OCI-LY3 (cell line): ENCODE measurements around the gene CCNB3.
A peak's percentile ranks its signal among the peaks of the same experiment; 100 is the strongest.

Experiments used
- H2AFZ ChIP-seq: fragments of 200-600, 300-600 bp; shearing (Covaris generic); 2 replicates; pipeline ENCODE4 v1.6.0; 2014; ENCODE audit warnings: antibody characterized with exemption, low read depth, low read length
- H3K27ac ChIP-seq: fragments of 200-600, 300-600 bp; sonication (generic); 2 replicates; pipeline ENCODE4 v1.5.1; 2014; ENCODE audit warnings: mild to moderate bottlenecking, low read length, moderate library complexity, mixed read lengths
- H3K27me3 ChIP-seq: fragments of 200-600, 300-600 bp; sonication (generic); 2 replicates; pipeline ENCODE4 v1.6.1; 2014; ENCODE audit warnings: low read depth, low read length, mixed read lengths
- H3K36me3 ChIP-seq: fragments of 200-600, 300-600 bp; sonication (generic); replicated peaks from 2 replicates; pipeline ENCODE3; 2014; ENCODE audit warnings: low read depth, low read length, mixed read lengths
- H3K4me1 ChIP-seq: fragments of 300-600, 200-600 bp; sonication (generic); 2 replicates; pipeline ENCODE4 v1.6.1; 2014; ENCODE audit warnings: low read length, mixed read lengths
- H3K4me2 ChIP-seq: fragments of 200-600, 300-600 bp; sonication (generic); 2 replicates; pipeline ENCODE4 v1.6.1; 2014; ENCODE audit warnings: low read length, mixed read lengths
- H3K4me3 ChIP-seq: fragments of 300-600, 200-600 bp; sonication (generic); 2 replicates; pipeline ENCODE4 v1.5.1; 2014; ENCODE audit warnings: antibody characterized with exemption, mild to moderate bottlenecking, low read length, moderate library complexity
- H3K79me2 ChIP-seq: fragments of 300-600, 200-600 bp; shearing (Covaris generic); 2 replicates; pipeline ENCODE4 v1.6.1; 2014; ENCODE audit warnings: mild to moderate bottlenecking, low read length, mixed read lengths
- H3K9ac ChIP-seq: fragments of 300-600, 200-600 bp; shearing (Covaris generic); 2 replicates; pipeline ENCODE4 v1.6.0; 2014; ENCODE audit warnings: mild to moderate bottlenecking, low read length, moderate library complexity
- H3K9me3 ChIP-seq: fragments of 200-600, 300-600 bp; shearing (Covaris generic); 2 replicates; pipeline ENCODE4 v1.6.1; 2014; ENCODE audit warnings: low read length, mixed read lengths; ENCODE audit not compliant: insufficient read depth
- H4K20me1 ChIP-seq: fragments of 200-600, 300-600 bp; sonication (generic); 2 replicates; pipeline ENCODE4 v1.6.1; 2016; ENCODE audit warnings: low read length, mixed read lengths; ENCODE audit not compliant: insufficient read depth
- EZH2phosphoT487 ChIP-seq: fragments of 200-600 bp; shearing (Covaris generic); IDR thresholded peaks from 2 replicates; pipeline ENCODE4 v1.6.1; 2018; ENCODE audit warnings: antibody characterized with exemption, mixed run types, low read depth
- TF ChIP-seq, protein P1 (sequence below): fragments of 200-600, 300-600 bp; sonication (generic); IDR thresholded peaks from 2 replicates; pipeline ENCODE4 v1.5.1; 2014; ENCODE audit warnings: antibody characterized with exemption, low read length, low read depth

CCNB3 gene

DNA sequence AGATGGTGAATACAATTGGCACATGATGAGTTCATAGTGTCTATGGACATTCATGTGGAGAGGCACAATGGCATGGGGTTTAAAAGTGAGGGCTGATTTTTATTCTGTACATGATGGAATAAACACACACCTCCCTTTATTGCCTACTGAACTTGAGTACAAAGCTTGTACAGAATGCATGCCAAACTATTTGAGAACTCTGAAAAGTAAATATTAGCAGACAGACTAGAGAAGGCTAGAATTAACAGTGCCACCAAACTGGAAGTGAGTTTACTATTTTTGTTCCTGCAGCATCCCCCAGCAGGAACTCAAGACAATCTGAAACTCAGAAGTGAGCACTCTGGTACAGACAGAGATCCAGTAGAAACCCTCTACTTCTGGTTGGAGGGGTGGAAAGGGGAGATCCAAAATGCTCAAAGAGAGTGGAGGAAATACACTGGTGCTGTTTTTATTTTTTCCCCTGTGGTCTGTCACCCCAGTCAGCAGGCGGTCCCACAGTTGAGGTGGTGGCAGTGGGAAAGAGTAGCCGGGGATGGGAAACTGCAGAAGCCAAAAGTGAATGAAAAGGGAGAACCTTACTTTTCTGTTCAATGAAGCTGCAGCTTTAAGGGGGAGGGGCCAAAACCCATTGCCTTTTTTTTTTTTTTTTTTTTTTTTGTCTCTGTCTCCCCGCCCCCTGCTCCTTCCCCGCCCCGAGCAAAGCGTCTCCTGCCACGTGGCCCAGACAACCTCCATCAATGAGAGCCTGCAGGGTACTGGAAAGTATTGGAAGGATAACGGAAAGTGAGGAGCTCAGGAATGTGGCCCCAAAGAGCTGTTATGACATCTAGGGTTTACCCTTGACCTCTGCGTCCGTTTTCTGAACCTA is 24.3 kb upstream of the CCNB3 start:
- Histone ChIP-seq H4K20me1 (no peaks in the 10 kb centered on the region), H3K9me3 (no peaks in the 10 kb centered on the region), H3K4me1 (peaks cover 10% of the 10 kb centered on the region), H3K4me3 (no peak overlapping the region), H2AFZ (no peak overlapping the region), H3K27ac (no peak overlapping the region), H3K9ac (no peak overlapping the region), H3K4me2 (peak overlapping the region; percentile 48), H3K27me3 (no peaks in the 10 kb centered on the region), H3K79me2 (no peaks in the 10 kb centered on the region), H3K36me3 (no peaks in the 10 kb centered on the region)
- no peak for TF ChIP-seq EZH2phosphoT487
- TF ChIP-seq, protein P1, sequence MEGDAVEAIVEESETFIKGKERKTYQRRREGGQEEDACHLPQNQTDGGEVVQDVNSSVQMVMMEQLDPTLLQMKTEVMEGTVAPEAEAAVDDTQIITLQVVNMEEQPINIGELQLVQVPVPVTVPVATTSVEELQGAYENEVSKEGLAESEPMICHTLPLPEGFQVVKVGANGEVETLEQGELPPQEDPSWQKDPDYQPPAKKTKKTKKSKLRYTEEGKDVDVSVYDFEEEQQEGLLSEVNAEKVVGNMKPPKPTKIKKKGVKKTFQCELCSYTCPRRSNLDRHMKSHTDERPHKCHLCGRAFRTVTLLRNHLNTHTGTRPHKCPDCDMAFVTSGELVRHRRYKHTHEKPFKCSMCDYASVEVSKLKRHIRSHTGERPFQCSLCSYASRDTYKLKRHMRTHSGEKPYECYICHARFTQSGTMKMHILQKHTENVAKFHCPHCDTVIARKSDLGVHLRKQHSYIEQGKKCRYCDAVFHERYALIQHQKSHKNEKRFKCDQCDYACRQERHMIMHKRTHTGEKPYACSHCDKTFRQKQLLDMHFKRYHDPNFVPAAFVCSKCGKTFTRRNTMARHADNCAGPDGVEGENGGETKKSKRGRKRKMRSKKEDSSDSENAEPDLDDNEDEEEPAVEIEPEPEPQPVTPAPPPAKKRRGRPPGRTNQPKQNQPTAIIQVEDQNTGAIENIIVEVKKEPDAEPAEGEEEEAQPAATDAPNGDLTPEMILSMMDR, result no peak

DNA sequence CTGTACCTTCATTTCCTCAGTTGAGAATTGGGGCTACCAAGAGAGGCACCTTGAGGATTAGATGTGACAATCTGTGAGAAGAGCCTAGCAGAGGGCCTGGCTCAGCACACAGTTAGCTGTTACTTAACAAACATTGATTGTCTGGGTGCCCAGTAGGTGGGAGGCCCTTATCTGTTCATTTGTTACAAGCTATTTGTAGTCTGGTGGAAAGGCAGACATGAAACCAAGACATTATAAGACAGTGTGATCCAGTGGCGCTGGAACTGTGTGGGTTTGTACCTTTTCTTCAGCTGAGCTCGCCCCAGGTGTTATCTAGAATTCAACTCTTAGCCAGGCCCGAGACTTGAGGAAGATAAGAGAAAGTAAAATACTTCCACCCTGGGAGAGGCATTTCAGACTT is 20.7 kb upstream of the CCNB3 start:
- TF ChIP-seq, protein P1, result no peak
- no peak for TF ChIP-seq EZH2phosphoT487
- Histone ChIP-seq H2AFZ (no peak overlapping the region), H4K20me1 (no peaks in the 10 kb centered on the region), H3K4me1 (peaks cover 10% of the 10 kb centered on the region), H3K27me3 (no peaks in the 10 kb centered on the region), H3K27ac (no peak overlapping the region), H3K4me3 (no peak overlapping the region), H3K79me2 (no peaks in the 10 kb centered on the region), H3K4me2 (no peak overlapping the region), H3K9me3 (no peaks in the 10 kb centered on the region), H3K36me3 (no peaks in the 10 kb centered on the region), H3K9ac (no peak overlapping the region)

DNA sequence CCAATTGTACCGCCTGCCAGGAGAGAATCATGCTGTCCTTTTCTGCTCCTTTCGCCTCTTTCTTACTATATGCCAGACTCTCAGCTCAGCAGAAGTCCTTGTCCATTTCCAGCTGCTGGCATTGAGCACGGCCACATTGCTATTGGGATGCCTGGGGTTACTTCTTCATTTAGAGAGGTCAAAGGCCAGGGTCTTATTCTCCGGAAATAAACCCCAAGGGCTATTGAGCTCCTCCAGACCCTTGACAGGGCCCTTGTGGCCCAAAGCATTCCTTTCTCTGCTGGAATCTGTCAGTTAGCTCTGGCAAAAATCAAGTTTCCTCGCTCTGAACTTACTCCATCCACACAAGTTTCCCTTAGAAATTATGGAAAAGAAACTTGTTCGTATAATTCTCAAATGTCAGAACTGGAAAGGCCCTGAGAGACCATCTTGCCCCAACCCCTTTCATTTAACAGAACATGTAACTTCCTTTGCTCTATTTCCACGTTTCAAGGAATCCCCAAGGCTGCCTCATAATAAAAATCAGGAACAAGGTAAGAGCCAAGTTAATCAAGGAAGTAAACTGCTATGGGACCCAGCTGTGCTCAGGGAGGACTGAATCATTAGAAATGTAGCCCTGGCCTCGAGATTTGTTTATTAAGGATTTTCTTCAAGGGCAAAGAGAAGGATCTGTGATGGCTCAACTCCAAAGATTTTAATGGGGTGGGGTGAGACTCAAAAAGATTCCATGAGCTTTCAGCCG is 15.5 kb upstream of the CCNB3 start:
- Histone ChIP-seq H4K20me1 (no peaks in the 10 kb centered on the region), H3K4me2 (no peak overlapping the region), H3K27me3 (no peaks in the 10 kb centered on the region), H3K4me3 (no peak overlapping the region), H3K36me3 (no peaks in the 10 kb centered on the region), H3K79me2 (no peaks in the 10 kb centered on the region), H3K27ac (no peak overlapping the region), H3K9me3 (no peaks in the 10 kb centered on the region), H3K4me1 (no peaks in the 10 kb centered on the region), H3K9ac (no peak overlapping the region), H2AFZ (no peak overlapping the region)
- TF ChIP-seq, protein P1, result no peak
- TF ChIP-seq EZH2phosphoT487, result no peak

DNA sequence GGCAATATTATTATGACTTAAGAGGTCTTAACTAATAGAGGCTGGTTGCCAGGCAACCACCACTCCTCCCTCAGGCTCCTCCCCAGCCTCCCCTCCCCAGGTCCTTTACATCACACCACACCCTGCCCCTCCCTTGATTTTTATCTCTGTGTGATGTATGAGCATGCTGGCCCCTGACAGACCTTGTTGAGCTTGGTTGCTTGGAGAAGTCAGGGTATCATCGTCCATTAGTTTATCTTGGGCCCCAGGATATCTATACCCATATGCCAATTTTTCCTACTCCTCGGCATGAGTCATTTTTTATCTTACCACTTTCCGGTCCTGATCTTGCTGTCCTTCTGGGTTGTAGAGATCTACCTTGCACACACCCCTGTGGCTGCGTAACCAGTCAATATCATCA is 6.2 kb upstream of the CCNB3 start:
- Histone ChIP-seq H3K36me3 (no peaks in the 10 kb centered on the region), H3K4me1 (no peaks in the 10 kb centered on the region), H3K27ac (no peak overlapping the region), H3K9me3 (no peaks in the 10 kb centered on the region), H3K27me3 (peaks cover 2% of the 10 kb centered on the region; the same call in 1 of the 2 replicates), H3K79me2 (no peaks in the 10 kb centered on the region), H3K9ac (no peak overlapping the region), H2AFZ (no peak overlapping the region), H4K20me1 (no peaks in the 10 kb centered on the region), H3K4me2 (no peak overlapping the region), H3K4me3 (no peak overlapping the region)
- TF ChIP-seq EZH2phosphoT487, result no peak
- TF ChIP-seq, protein P1, result no peak
